SHP77 treated with DMSO at 0.1 percent for 48 hours (cell line): Measurements from ENCODE around the gene EME2.

Experiments
- DNase-seq: peaks from one replicate; lab custom pipeline; 2025; lab: John Stamatoyannopoulos, UW

The EME2 gene

GRCh38 chr16:1745181-1745899 lies 27.3 kb upstream of the EME2 start:
- no peak for DNase-seq

GRCh38 chr16:1745900-1746692 lies 26.5 kb upstream of the EME2 start:
- DNase-seq: no peak

GRCh38 chr16:1746693-1747195 lies 25.9 kb upstream of the EME2 start:
- no peak for DNase-seq

GRCh38 chr16:1747934-1748333 lies 24.7 kb upstream of the EME2 start:
- no peak for DNase-seq

- DNase-seq: no peak
Observed at GRCh38 chr16:1749152-1750117, 23.2 kb upstream of the EME2 start.

- DNase-seq: no peak
Observed at GRCh38 chr16:1751946-1752345, 20.7 kb upstream of the EME2 start.

GRCh38 chr16:1752853-1753252 lies 19.8 kb upstream of the EME2 start:
- no peak for DNase-seq

- DNase-seq: no peak
Observed at GRCh38 chr16:1754204-1754603, 18.4 kb upstream of the EME2 start.

- no peak for DNase-seq
Observed at GRCh38 chr16:1757714-1758461, 14.7 kb upstream of the EME2 start.

GRCh38 chr16:1758923-1759322 lies 13.7 kb upstream of the EME2 start:
- no peak for DNase-seq

GRCh38 chr16:1759511-1759910 lies 13.1 kb upstream of the EME2 start:
- no peak for DNase-seq

GRCh38 chr16:1760911-1761310 lies 11.7 kb upstream of the EME2 start:
- DNase-seq: no peak

- DNase-seq: no peak
Observed at GRCh38 chr16:1761751-1762150, 10.9 kb upstream of the EME2 start.

GRCh38 chr16:1762196-1762878 lies 10.3 kb upstream of the EME2 start:
- no peak for DNase-seq

- DNase-seq: no peak
Observed at GRCh38 chr16:1762879-1763520, 9.6 kb upstream of the EME2 start.

GRCh38 chr16:1763521-1764511 lies 8.8 kb upstream of the EME2 start:
- DNase-seq: no peak

GRCh38 chr16:1764971-1765370 lies 7.6 kb upstream of the EME2 start:
- no peak for DNase-seq

GRCh38 chr16:1765826-1766225 lies 6.8 kb upstream of the EME2 start:
- DNase-seq: no peak

GRCh38 chr16:1766231-1766630 lies 6.4 kb upstream of the EME2 start:
- DNase-seq: no peak
